Measurements from ENCODE around the gene GRB10.

Gene GRB10

GRCh38 chr7:50644586-50644985, 138.1 kb downstream of the GRB10 start:
- FAIRE-seq, result no peak
- TF ChIP-seq POLR2A (IDR thresholded peaks at IDR 0.05; ENCODE audit: low read depth, low read length) (no peak), TAF1 (IDR thresholded peaks at IDR 0.05; ENCODE audit: borderline replicate concordance, low read depth, low read length) (no peak), POLR2AphosphoS5 (IDR thresholded peaks at IDR 0.05; ENCODE audit: low read depth, low read length) (no peak)

GRCh38 chr7:50644114-50644513, 138.6 kb downstream of the GRB10 start:
- TF ChIP-seq POLR2AphosphoS5 (IDR thresholded peaks at IDR 0.05; ENCODE audit: low read depth, low read length) (no peak), TAF1 (IDR thresholded peaks at IDR 0.05; ENCODE audit: borderline replicate concordance, low read depth, low read length) (no peak), POLR2A (IDR thresholded peaks at IDR 0.05; ENCODE audit: low read depth, low read length) (no peak)
- no peak for FAIRE-seq

More at GRCh38 chr7:50644586-50644985, 138.1 kb downstream of the GRB10 start:
- DNase-seq (ENCODE audit: insufficient read length), result no peak

DNA sequence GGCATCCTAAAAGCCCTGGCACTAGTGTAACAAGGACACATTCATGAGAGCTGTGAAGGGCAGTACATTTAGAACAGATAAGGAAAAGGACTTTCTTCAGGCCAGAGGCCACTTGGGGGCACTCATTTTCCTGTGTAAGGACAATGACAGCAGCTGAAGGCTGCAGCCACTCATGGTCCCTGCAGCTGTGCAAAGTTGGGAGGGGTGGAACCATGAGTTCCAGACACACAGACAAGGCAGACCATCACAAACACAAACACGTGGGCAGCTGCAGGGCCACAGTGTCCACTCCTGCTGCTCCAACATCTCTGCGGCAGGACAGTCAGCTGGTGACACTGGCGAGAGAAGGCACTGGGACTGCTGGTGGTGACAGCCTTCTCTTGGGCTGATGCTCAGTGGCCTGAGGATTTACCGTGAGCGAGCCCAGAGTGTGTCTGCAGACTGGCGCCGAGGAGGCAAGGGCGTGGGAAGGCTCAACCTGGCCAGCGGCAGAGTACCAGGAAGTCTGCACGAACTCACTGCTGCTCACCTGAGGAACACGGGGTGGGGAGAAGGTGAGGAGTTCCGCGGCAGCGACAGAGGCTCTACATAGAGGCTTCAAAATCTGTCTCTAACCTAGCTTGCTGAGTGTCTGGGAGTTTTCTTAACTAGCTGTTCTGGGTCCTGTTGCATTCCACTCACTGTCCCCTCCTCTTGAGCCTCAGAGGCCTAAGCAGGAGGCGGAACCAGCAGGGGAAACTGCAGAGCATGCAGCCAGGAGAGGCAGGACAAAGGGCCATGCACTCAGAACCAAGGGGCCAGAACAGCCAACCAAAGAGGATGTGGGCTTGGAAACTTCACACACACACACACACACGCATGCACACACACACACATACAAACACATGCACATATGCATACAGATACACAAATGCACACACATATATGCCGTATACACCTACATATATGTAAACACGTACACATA, 141.0 kb downstream of the GRB10 start:
- DNase-seq (ENCODE audit: insufficient read length), result no peak
- FAIRE-seq, result no peak

More at GRCh38 chr7:50644114-50644513, 138.6 kb downstream of the GRB10 start:
- no peak for DNase-seq (ENCODE audit: insufficient read length)

GRCh38 chr7:50640779-50641178, 141.9 kb downstream of the GRB10 start:
- TF ChIP-seq POLR2AphosphoS5 (IDR thresholded peaks at IDR 0.05; ENCODE audit: low read depth, low read length), result no peak
- no peak for TF ChIP-seq POLR2A (IDR thresholded peaks at IDR 0.05; ENCODE audit: low read depth, low read length)
- no peak for TF ChIP-seq TAF1 (IDR thresholded peaks at IDR 0.05; ENCODE audit: borderline replicate concordance, low read depth, low read length)
- DNase-seq (ENCODE audit: insufficient read length), result no peak
- FAIRE-seq, result no peak

More for the DNA sequence above, 141.0 kb downstream of the GRB10 start:
- TF ChIP-seq POLR2A (IDR thresholded peaks at IDR 0.05; ENCODE audit: low read depth, low read length), result no peak
- TF ChIP-seq POLR2AphosphoS5 (IDR thresholded peaks at IDR 0.05; ENCODE audit: low read depth, low read length), result no peak
- no peak for TF ChIP-seq TAF1 (IDR thresholded peaks at IDR 0.05; ENCODE audit: borderline replicate concordance, low read depth, low read length)

DNA sequence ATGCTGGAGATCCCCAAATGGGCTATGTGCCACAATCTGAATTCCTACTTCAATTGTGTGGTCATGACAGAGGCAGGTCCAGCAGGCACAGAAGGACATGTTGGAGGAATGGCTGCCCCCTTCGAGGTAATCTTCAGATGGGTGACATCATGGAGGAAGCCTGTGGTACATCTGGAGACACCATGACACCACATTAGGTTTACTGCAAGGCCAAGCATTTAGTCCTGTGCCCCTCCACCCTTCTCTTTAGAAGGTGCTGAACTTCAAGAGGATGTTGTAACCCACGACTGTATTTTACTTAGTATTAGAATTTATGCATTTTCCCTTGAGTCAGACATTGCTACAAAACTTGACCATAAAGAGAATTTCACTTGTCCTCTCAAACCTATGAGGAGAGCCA, 142.4 kb downstream of the GRB10 start:
- FAIRE-seq (no peak), DNase-seq (ENCODE audit: insufficient read length) (no peak)
- TF ChIP-seq POLR2A (IDR thresholded peaks at IDR 0.05; ENCODE audit: low read depth, low read length), result no peak
- TF ChIP-seq POLR2AphosphoS5 (IDR thresholded peaks at IDR 0.05; ENCODE audit: low read depth, low read length), result no peak
- no peak for TF ChIP-seq TAF1 (IDR thresholded peaks at IDR 0.05; ENCODE audit: borderline replicate concordance, low read depth, low read length)

DNA sequence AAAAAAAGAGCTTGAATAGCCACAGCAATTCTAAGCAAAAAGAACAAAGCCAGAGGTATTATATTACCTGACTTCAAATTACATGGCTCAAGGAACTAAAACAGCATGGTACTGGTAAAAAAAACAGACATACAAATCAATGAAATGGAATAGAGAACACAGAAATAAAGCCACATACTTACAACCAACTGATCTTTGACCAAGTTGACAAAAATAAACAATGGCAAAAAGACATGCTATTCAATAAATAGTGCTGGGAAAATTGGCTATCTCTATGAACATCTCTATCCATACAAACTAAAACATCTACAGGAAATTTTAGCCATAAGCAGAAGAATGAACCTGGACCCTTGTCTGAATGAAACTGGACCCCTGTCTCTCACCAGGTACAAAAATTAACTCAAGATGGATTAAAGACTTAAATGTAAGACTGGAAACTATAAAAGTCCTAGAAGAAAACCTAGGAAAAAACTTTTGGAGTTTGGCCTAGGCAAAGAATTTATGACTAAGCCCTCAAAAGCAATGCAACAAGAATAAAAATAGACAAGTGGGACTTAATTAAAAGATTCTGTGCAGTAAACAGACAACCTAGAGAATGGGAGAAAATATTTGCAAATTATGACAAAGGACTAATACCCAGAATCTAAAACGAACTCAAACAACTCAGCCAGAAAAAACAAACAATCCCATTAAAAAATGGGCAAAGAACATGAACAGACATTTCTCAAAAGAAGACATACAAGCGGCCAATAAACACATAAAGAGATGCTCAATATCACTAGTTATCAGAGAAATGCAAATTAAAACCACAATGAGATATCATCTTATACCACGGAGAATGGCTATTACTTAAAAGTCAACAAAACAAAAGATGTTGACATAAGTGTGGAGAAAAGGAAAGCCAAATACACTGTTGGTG, 144.7 kb downstream of the GRB10 start:
- FAIRE-seq (no peak), DNase-seq (ENCODE audit: insufficient read length) (no peak)
- TF ChIP-seq POLR2A (IDR thresholded peaks at IDR 0.05; ENCODE audit: low read depth, low read length) (no peak), POLR2AphosphoS5 (IDR thresholded peaks at IDR 0.05; ENCODE audit: low read depth, low read length) (no peak), TAF1 (IDR thresholded peaks at IDR 0.05; ENCODE audit: borderline replicate concordance, low read depth, low read length) (no peak)

DNA sequence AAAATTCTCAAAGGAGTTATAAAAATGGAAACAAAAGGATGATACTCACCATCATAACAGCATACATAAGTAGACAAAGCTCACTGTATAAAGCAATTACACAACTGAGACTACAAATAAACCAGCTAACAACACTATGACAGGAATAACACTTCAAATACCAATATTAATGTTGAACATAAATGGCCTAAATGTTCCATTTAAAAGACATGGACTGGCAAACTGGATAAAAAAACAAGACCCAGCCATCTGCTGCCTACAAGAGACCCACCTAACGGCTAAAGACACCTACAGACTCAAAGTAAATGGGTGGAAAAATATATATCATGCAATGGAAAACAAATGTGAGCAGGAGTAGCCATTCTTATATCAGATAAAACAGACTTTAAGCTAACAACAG, 148.3 kb downstream of the GRB10 start:
- TF ChIP-seq POLR2A (IDR thresholded peaks at IDR 0.05; ENCODE audit: low read depth, low read length), result no peak
- TF ChIP-seq POLR2AphosphoS5 (IDR thresholded peaks at IDR 0.05; ENCODE audit: low read depth, low read length), result no peak
- TF ChIP-seq TAF1 (IDR thresholded peaks at IDR 0.05; ENCODE audit: borderline replicate concordance, low read depth, low read length), result no peak
- FAIRE-seq, result no peak

DNA sequence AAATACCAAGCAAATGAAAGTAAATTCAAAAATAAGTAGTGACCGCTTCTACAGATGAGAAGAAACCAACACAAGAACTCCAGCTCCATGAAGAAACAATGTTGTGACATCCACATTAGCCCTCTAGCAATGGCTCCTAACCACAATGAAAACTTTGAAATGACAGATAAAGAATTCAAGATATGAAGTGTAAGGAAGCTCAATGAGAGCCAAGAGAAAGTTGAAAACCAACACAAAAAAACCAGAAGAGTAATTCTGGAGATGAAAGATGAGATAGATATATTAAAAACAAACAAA, 149.3 kb downstream of the GRB10 start:
- TF ChIP-seq TAF1 (IDR thresholded peaks at IDR 0.05; ENCODE audit: borderline replicate concordance, low read depth, low read length), result no peak
- TF ChIP-seq POLR2AphosphoS5 (IDR thresholded peaks at IDR 0.05; ENCODE audit: low read depth, low read length), result no peak
- no peak for TF ChIP-seq POLR2A (IDR thresholded peaks at IDR 0.05; ENCODE audit: low read depth, low read length)
- DNase-seq (ENCODE audit: insufficient read length), result no peak
- no peak for FAIRE-seq

More for the DNA sequence above, 148.3 kb downstream of the GRB10 start:
- no peak for DNase-seq (ENCODE audit: insufficient read length)

DNA sequence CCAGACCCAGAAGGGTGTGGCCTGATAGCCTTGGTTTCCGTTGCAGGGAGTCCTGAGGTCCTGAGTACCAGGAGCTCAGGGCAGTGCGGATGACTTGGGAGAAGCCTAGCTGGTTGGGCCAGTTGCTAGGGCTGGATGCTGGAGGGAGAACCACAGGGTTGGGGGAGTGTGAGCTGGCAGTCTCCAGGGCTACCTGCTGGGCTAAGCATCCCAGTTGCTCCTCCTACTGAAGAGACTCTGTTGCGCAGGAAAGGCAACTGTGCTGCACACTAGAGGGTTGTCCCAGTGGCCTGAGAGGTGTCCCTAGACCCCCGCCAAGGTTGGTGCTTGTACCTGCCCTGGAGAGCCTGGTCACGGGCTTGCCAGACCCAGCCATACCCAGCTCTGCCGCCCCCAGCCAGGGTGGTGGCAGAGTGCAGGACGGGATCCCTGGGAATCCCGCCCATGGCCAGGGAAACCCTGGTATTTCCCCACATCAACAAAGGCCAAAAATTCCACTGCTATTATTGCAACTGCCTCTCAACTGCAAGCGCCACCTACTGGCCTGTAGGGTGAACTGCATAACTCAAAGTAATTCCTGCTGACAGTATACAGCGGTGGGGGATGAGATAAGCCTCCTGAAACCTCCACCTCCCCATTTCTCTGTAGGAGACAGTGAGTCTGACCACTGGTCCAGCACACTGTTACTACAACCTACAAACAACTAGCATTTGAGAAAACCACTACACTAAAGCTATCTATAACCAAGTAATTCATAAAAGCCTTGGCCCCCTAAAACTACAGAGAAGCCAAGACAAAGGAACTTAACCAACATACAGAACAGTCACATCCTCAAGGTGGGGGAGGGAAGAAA, 149.9 kb downstream of the GRB10 start:
- FAIRE-seq (peak; percentile 91), DNase-seq (ENCODE audit: insufficient read length) (no peak)

GRCh38 chr7:50631639-50632038, 151.1 kb downstream of the GRB10 start:
- DNase-seq (ENCODE audit: insufficient read length) (no peak), FAIRE-seq (no peak)
- no peak for TF ChIP-seq TAF1 (IDR thresholded peaks at IDR 0.05; ENCODE audit: borderline replicate concordance, low read depth, low read length)
- TF ChIP-seq POLR2A (IDR thresholded peaks at IDR 0.05; ENCODE audit: low read depth, low read length), result no peak
- TF ChIP-seq POLR2AphosphoS5 (IDR thresholded peaks at IDR 0.05; ENCODE audit: low read depth, low read length), result no peak

More for the DNA sequence above, 149.9 kb downstream of the GRB10 start:
- TF ChIP-seq POLR2AphosphoS5 (IDR thresholded peaks at IDR 0.05; ENCODE audit: low read depth, low read length) (no peak), TAF1 (IDR thresholded peaks at IDR 0.05; ENCODE audit: borderline replicate concordance, low read depth, low read length) (no peak), POLR2A (IDR thresholded peaks at IDR 0.05; ENCODE audit: low read depth, low read length) (no peak)

Data from GM12892 (cell line).